WTC11 (cell line): ENCODE measurements around the gene FREM2.

Experiments used
- ATF1 ChIP-seq: sonication (generic); formaldehyde crosslinking; IDR thresholded peaks from 2 replicates; pipeline ENCODE4 v1.8.1; 2023; ENCODE audit warnings: mild to moderate bottlenecking, moderate library complexity, missing genetic modification reagents
- CTCF ChIP-seq: fragments of 200-600 bp; IDR thresholded peaks from 2 replicates; pipeline ENCODE4 v1.8.0; 2022; ENCODE audit warnings: antibody characterized with exemption
- JUN ChIP-seq: sonication (generic); formaldehyde crosslinking; IDR thresholded peaks from 2 replicates; pipeline ENCODE4 v1.8.0; 2023; ENCODE audit warnings: mild to moderate bottlenecking, missing genetic modification reagents

GRCh38 chr13:38872693-38873092, 185.8 kb downstream of the FREM2 start:
- TF ChIP-seq CTCF (peak; percentile 49), ATF1 (CRISPR knock-in tag) (no peak), JUN (CRISPR knock-in tag) (no peak)
